OCI-LY1 (cell line): Measurements from ENCODE around the gene TAC4.

Source experiments
- EZH2 ChIP-seq: fragments of 200-600 bp; sonication (generic), shearing (Covaris generic); IDR thresholded peaks from 2 replicates; pipeline ENCODE4 v1.8.0; 2017; ENCODE audit warnings: borderline replicate concordance, mixed run types, mild to moderate bottlenecking, antibody characterized with exemption, low read length, moderate library complexity, mixed read lengths
- TF ChIP-seq, protein P1 (sequence below): fragments of 200-600 bp; sonication (generic), shearing (Covaris generic); IDR thresholded peaks from 2 replicates; pipeline ENCODE4 v1.5.1; 2017; ENCODE audit warnings: mild to moderate bottlenecking, antibody characterized with exemption, low read length, moderate library complexity, mixed read lengths

DNA sequence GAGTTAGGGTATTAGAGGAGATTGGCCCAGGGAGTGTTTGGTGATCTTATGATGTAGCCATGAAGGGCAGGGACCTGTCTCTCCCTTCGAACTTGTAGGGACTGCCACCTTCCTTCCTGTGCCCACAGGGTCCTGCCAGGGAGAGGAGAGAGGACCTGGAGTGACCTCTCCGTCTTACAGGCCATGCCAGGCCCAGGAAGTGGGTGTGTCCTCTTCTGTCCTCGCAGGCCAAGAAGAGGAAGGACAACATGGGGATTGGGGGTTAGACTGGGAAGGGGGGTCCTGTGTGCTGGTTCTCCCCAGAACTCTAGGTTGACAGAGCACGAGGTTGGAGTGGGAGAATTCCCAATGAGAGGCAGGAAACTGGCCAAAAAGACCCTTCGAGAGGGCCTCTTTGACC lies 43.4 kb upstream of the TAC4 start:
- TF ChIP-seq, protein P1, sequence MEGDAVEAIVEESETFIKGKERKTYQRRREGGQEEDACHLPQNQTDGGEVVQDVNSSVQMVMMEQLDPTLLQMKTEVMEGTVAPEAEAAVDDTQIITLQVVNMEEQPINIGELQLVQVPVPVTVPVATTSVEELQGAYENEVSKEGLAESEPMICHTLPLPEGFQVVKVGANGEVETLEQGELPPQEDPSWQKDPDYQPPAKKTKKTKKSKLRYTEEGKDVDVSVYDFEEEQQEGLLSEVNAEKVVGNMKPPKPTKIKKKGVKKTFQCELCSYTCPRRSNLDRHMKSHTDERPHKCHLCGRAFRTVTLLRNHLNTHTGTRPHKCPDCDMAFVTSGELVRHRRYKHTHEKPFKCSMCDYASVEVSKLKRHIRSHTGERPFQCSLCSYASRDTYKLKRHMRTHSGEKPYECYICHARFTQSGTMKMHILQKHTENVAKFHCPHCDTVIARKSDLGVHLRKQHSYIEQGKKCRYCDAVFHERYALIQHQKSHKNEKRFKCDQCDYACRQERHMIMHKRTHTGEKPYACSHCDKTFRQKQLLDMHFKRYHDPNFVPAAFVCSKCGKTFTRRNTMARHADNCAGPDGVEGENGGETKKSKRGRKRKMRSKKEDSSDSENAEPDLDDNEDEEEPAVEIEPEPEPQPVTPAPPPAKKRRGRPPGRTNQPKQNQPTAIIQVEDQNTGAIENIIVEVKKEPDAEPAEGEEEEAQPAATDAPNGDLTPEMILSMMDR = no peak
- TF ChIP-seq EZH2 = no peak
